HG02840 (cell line): Measurements from ENCODE around the gene C12orf50.
"Not testable (repeated sequence)": the region's sequence is repeated elsewhere in the genome, so short reads cannot be mapped to it uniquely, and the experiment has no call there.

Experiments
- ATAC-seq: cut with Tn5 transposase; IDR thresholded peaks from one replicate; pipeline ENCODE4 v1.9.1; 2021; ENCODE audit warnings: mild to moderate bottlenecking, moderate library complexity, moderate number of reproducible peaks; ENCODE audit not compliant: unreplicated experiment, low FRiP score

Gene C12orf50

GRCh38 chr12:87991483-87991882 lies 37.7 kb downstream of the C12orf50 start:
- no peak for ATAC-seq

DNA sequence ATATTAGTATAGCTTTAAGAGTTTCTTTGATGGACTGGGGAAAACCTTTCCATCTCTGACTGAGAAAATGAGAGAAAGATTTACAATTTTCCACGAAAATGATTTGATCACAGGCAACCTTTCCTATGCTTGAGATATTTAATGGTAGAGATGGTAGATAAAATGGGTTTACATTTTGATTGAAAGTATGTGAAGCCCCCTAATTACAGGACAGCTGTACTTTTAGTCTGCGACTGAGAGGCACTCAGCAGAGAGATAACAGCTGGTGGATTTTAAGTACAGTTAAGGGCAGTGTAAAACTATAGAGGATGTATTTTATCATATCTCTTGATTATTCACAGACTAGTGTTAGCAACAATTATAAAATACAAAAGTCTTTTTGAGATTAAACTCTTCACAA lies 40.7 kb downstream of the C12orf50 start:
- no peak for ATAC-seq

DNA sequence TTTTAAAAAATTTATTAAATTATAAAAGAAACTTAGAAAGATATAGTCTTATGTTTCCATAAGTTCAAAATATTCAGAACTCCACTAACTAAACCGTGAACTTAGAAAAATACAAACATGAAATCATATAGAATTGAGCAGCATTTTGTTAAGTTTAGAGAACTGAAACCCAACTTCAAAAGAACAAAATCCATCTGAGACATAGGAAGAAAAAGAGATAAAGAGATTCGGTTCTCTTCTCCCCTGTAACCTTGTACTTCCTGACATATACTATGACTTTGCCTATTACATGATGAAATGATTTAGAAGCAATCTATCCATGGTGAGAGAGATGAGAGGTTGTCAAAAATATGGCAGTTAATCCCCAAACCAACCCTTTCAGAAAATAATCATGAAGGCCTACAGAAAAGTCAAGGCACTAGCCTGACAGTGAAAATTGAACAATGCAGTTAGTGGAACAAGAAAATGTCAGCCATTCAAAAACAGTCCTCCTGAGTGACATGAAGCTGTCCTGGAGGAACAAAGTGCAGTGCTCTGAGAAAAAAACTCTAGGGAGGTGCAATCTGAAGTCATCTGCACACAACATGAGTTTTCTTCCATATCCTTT lies 44.0 kb downstream of the C12orf50 start:
- no peak for ATAC-seq

GRCh38 chr12:87982208-87982607 lies 47.0 kb downstream of the C12orf50 start:
- ATAC-seq: no peak

DNA sequence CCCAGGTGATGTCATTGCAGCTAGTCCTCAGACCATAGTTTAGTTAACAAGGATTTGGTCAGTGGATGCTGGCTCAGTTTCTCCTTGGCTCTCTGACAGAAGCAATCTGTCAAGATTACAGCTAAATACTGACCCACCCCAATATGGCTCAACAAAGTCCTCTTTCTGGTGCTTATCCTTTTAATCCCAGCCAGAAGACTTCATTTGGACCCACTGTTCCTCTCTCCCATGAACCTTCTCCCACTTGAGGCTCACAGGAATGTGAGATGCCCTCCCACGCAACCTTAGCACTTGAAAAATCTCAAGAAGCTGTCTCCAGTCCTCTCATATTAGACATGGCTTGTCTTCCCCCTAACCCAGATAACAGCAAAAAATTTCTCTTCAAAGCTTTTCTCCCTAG lies 47.7 kb downstream of the C12orf50 start:
- no peak for ATAC-seq

GRCh38 chr12:87975879-87976278 lies 53.3 kb downstream of the C12orf50 start:
- ATAC-seq: no peak

GRCh38 chr12:87967871-87968270 lies 61.3 kb downstream of the C12orf50 start:
- ATAC-seq: no peak

GRCh38 chr12:87960566-87960965 lies 68.6 kb downstream of the C12orf50 start:
- ATAC-seq: no peak

- not testable (repeated sequence) for ATAC-seq
Observed at GRCh38 chr12:87954028-87954427, 75.2 kb downstream of the C12orf50 start.

DNA sequence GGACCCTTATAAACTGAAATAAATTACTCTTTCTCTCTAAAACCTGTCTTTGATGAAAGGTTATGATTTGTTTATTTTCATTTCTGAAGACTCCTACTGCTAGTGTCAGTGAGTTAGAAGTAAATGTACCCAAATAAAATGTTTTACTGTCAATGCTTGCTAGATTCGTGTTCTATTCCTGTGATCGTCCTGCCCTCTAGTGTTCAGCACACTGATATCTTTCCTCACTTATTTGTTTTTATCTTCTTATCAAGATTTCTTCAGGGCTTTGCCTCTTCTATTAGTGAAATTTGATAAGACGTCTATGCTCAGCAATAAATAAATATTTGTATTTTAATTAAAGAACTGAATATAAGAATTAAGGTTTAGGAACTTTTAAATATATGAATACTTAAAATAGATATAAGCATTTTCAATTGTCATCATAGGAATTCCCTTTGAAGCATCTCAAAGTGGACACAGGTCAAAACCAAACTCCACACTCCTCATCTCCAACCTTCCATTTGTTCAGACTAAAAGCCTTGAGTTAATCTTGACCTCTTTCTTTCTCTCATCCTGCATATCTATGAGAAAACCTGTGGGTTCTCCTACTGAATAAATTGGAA lies 75.8 kb downstream of the C12orf50 start:
- ATAC-seq: no peak

DNA sequence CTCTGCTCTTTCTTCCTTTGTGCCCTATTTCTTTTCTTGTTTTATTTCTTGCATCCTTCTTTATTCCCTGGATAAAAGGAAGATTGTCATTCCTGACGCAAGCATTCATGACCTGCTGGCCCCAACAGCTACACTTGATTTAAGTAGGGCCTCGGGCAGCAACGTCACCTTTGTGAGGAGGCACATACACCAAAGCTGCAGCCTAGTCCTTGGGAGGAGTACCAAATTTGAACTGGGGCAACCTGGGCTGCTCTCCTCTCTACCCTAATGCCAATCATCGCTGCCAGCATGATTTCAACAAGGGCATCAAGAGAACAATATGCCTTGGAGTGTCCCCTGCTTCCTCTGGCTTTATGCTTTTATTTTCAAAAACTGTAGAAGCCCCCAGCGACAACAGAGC lies 76.4 kb downstream of the C12orf50 start:
- no peak for ATAC-seq

GRCh38 chr12:87952223-87952622 lies 77.0 kb downstream of the C12orf50 start:
- no peak for ATAC-seq

- ATAC-seq: no peak
Observed at GRCh38 chr12:87943762-87944161, 85.4 kb downstream of the C12orf50 start.

- no peak for ATAC-seq
Observed at GRCh38 chr12:87943023-87943422, 86.2 kb downstream of the C12orf50 start.

DNA sequence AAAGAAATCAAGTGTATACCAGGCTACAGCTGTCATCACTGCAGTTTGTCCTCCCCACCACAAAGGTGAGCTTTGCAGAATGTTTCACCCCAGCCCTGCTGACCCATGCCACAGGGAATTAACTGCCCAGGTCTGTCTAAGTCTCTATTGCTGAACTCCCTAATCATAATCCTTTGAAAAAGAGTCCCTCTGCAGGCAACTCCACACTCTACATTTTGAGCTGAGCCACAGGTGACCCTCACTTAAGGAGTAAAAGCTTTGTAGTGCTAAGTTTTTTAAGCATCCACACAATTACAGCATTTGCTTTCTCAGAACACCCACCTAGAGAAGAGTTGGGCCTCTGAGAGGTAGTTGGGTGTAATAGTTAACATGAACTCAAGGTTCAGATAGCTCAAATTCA lies 90.0 kb downstream of the C12orf50 start:
- ATAC-seq: no peak

DNA sequence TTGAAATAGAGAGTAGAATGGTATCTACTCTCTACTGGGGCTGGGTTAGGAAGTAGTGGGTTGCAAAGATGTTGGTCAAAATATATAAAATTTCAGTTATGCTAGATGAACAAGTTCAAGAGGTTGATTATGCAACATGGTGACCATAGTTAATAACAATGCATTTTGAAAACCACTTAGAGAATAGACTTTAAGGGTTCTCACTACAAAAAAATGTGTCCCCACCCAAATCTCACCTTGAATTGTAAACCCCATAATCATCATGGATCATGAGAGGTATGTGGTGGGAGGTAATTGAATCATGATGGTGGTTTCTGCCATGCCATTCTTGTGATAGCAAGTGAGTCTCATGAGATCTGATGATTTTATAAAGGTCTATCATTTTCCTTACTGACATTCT lies 94.0 kb downstream of the C12orf50 start:
- ATAC-seq: no peak

DNA sequence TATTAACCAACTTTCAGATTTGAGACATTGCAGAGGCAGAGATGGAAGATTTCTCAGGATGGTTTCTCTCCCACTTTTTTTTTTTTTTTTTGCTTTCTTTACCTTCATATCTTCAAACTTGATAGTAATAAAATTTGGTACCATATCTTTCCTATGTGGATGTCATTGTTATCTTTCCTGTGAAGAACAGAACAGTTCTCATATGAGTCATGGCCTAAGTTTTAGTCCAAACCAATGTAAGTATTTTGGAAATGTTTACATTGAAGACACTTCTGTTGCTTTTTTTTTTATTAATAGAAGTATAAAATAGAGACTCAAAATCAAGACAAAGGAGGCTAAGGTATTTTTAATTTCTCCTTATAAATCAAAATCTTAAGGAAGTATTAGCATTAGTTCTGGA lies 95.2 kb downstream of the C12orf50 start:
- ATAC-seq: no peak

GRCh38 chr12:87931812-87932211 lies 97.4 kb downstream of the C12orf50 start:
- ATAC-seq: no peak

DNA sequence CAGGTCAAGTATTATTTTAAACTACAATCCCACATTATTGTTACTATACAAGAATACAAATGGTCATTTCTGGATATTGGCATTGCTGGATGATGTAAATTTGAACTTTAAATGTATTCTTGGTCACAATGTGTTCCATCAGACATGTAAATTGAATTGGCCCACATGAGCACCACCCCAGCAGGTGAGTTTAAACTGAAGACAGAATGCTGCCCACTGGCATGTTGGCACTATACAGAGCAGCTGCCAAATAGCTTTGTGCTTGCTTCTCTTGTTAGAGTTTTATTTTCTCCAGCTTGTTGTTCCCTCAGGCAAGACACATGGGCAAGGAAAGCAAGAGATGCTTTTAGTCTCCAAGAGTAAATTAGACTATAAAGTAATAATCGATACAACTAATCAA lies 98.6 kb downstream of the C12orf50 start:
- no peak for ATAC-seq
